PC-3 (cell line): ENCODE results near the gene ADORA2A. TPM values are rescaled to one million over a fixed set of nuclear protein-coding genes. Genes with fewer than 3 reads are reported as not detected.

Experiments
- ATAC-seq: fragments of 200-7000 bp; cut with Tn5 transposase; 2 replicates; pipeline ENCODE4 v1.9.1; 2020; ENCODE audit warnings: mild to moderate bottlenecking, moderate library complexity
- BruUV-seq: library from RNA; stranded (reverse); fragments of 400-500 nt; replicated peaks from 2 replicates; lab custom pipeline; 2021; lab: Mats Ljungman, UMichigan
- CTCF ChIA-PET: fragments of 300-600 bp; sonication (Branson Sonifier 250); formaldehyde crosslinking; loops from one replicate; lab custom pipeline; 2022; ENCODE audit warnings: antibody characterized with exemption; lab: Charles Lee
- POLR2A ChIA-PET: fragments of 300-600 bp; sonication (Branson Sonifier 250); formaldehyde crosslinking; loops from one replicate; lab custom pipeline; 2022; ENCODE audit warnings: antibody characterized with exemption; ENCODE audit not compliant: unreplicated experiment; lab: Charles Lee
- DNase-seq: peaks from one replicate; pipeline ENCODE4 v3.0.0-alpha.2; 2015
- H2AFZ ChIP-seq: fragments of 300-600 bp; sonication (generic); 2 replicates; pipeline ENCODE4 v1.6.0; 2016; ENCODE audit warnings: antibody characterized with exemption, low read length
- H3F3A ChIP-seq: fragments of 300-600 bp; sonication (generic); one replicate; pipeline ENCODE4 v1.6.0; 2017; ENCODE audit warnings: antibody characterized with exemption, low read length, control low read depth, mild to moderate bottlenecking; ENCODE audit not compliant: unreplicated experiment
- H3K27ac ChIP-seq: fragments of 300-600 bp; sonication (generic); 2 replicates; pipeline ENCODE4 v1.5.1; 2016; ENCODE audit warnings: mild to moderate bottlenecking, low read length
- H3K27me3 ChIP-seq: fragments of 300-600 bp; sonication (generic); 2 replicates; pipeline ENCODE4 v1.6.1; 2016; ENCODE audit warnings: low read length, mixed read lengths
- H3K36me3 ChIP-seq: fragments of 300-600 bp; sonication (generic); 2 replicates; pipeline ENCODE4 v1.6.1; 2016; ENCODE audit warnings: low read depth, mixed run types, low read length, mixed read lengths
- H3K4me1 ChIP-seq: fragments of 300-600 bp; sonication (generic); 2 replicates; pipeline ENCODE4 v1.5.1; 2016; ENCODE audit warnings: low read length; ENCODE audit not compliant: insufficient read depth
- H3K4me2 ChIP-seq: fragments of 300-600 bp; sonication (generic); 2 replicates; pipeline ENCODE4 v1.6.0; 2016; ENCODE audit warnings: low read length
- H3K4me3 ChIP-seq: fragments of 300-600 bp; sonication (generic); 2 replicates; pipeline ENCODE4 v1.5.1; 2016; ENCODE audit warnings: mild to moderate bottlenecking, low read length, mixed read lengths
- H3K79me2 ChIP-seq: fragments of 300-600 bp; sonication (generic); 2 replicates; pipeline ENCODE4 v1.6.1; 2017; ENCODE audit warnings: low read length, mixed read lengths
- H3K9ac ChIP-seq: fragments of 300-600 bp; sonication (generic); 2 replicates; pipeline ENCODE4 v1.6.0; 2016; ENCODE audit warnings: mild to moderate bottlenecking, low read length
- H3K9me2 ChIP-seq: fragments of 300-600 bp; sonication (generic); replicated peaks from 2 replicates; pipeline ENCODE4 v1.6.1; 2016; ENCODE audit warnings: mixed run types, low read length, mixed read lengths
- H3K9me3 ChIP-seq: fragments of 300-600 bp; sonication (generic); 2 replicates; pipeline ENCODE4 v1.6.1; 2016; ENCODE audit warnings: low read length, mixed read lengths
- H4K20me1 ChIP-seq: fragments of 300-600 bp; sonication (generic); 2 replicates; pipeline ENCODE4 v1.6.1; 2016; ENCODE audit warnings: low read length, mixed read lengths
- CTCF ChIP-seq: fragments of 300-600 bp; sonication (generic); conservative IDR thresholded peaks from 2 replicates; pipeline ENCODE4 v1.5.1; 2017; ENCODE audit warnings: antibody characterized with exemption, low read depth, mild to moderate bottlenecking, low read length
- EZH2 ChIP-seq: fragments of 300-600 bp; sonication (generic); IDR thresholded peaks from one replicate; pipeline ENCODE4 v1.6.1; 2017; ENCODE audit warnings: antibody characterized with exemption, mild to moderate bottlenecking, low read length; ENCODE audit not compliant: unreplicated experiment
- EZH2phosphoT487 ChIP-seq: fragments of 300-600 bp; sonication (generic); IDR thresholded peaks from 2 replicates; pipeline ENCODE4 v1.6.1; 2018; ENCODE audit warnings: mild to moderate bottlenecking, antibody characterized with exemption, low read length, borderline replicate concordance
- intact Hi-C: fragments of 100-400 bp; cut with micrococcal nuclease; formaldehyde crosslinking; loops from 2 replicates; pipeline ENCODE4 v1.9.0; 2023
- total RNA-seq: library from RNA; depleted of rRNA; stranded (reverse); fragments of >200 nt; gene quantifications from 2 replicates; pipeline ENCODE4 v1.2.3, GENCODE V29; 2014

The ADORA2A gene
- total RNA-seq, 1 experiment from 2014 or later: 1.7 TPM

- intact Hi-C loops: no loop called here
- no peak overlapping the region for H2AFZ ChIP-seq
- ATAC-seq: no peak
Measured at GRCh38 chr22:24483976-24484545, 56.7 kb downstream of the ADORA2A start.

GRCh38 chr22:24485170-24485569, 57.8 kb downstream of the ADORA2A start:
- no peaks in the 10 kb centered on the region for H3K9me3 ChIP-seq
- TF ChIP-seq EZH2 (no peak), CTCF (no peak), EZH2phosphoT487 (no peak)
- DNase-seq (no peak), ATAC-seq (no peak)
- H3K9me2 ChIP-seq: no peaks in the 10 kb centered on the region
- no TSS peak for BruUV-seq
- H3K27me3 ChIP-seq: no peaks in the 10 kb centered on the region
- no peak overlapping the region for H3K9ac ChIP-seq
- ChIA-PET CTCF (no interaction called here), POLR2A (no interaction called here)
- intact Hi-C loops: no loop called here
- no peak overlapping the region for H3K27ac ChIP-seq
- no peaks in the 10 kb centered on the region for H4K20me1 ChIP-seq
- no peaks in the 10 kb centered on the region for H3F3A ChIP-seq
- peaks cover 20% of the 10 kb centered on the region for H3K4me1 ChIP-seq
- H3K4me3 ChIP-seq: no peak overlapping the region
- no peak overlapping the region for H3K4me2 ChIP-seq
- H2AFZ ChIP-seq: no peak overlapping the region
- H3K79me2 ChIP-seq: no peaks in the 10 kb centered on the region
- H3K36me3 ChIP-seq: no peaks in the 10 kb centered on the region

More at GRCh38 chr22:24483976-24484545, 56.7 kb downstream of the ADORA2A start:
- DNase-seq: no peak
- ChIA-PET CTCF (no interaction called here), POLR2A (no interaction called here)
- Histone ChIP-seq H3K79me2 (no peaks in the 10 kb centered on the region), H3K4me1 (peaks cover 20% of the 10 kb centered on the region), H3K36me3 (no peaks in the 10 kb centered on the region), H3K27me3 (no peaks in the 10 kb centered on the region), H3K4me3 (no peak overlapping the region), H4K20me1 (no peaks in the 10 kb centered on the region), H3F3A (no peaks in the 10 kb centered on the region), H3K9me3 (no peaks in the 10 kb centered on the region), H3K9ac (no peak overlapping the region), H3K27ac (no peak overlapping the region), H3K4me2 (no peak overlapping the region), H3K9me2 (no peaks in the 10 kb centered on the region)
- no TSS peak for BruUV-seq
- TF ChIP-seq EZH2phosphoT487 (no peak), CTCF (no peak), EZH2 (no peak)

GRCh38 chr22:24485608-24486007, 58.2 kb downstream of the ADORA2A start:
- DNase-seq (no peak), ATAC-seq (no peak)
- no peaks in the 10 kb centered on the region for H3K9me3 ChIP-seq
- TF ChIP-seq CTCF: no peak
- no peak for TF ChIP-seq EZH2phosphoT487
- no peak for TF ChIP-seq EZH2
- H3K27me3 ChIP-seq: no peaks in the 10 kb centered on the region
- ChIA-PET POLR2A (no interaction called here), CTCF (no interaction called here)
- intact Hi-C loops: no loop called here
- no peak overlapping the region for H3K4me2 ChIP-seq
- no peak overlapping the region for H3K4me3 ChIP-seq
- H3K4me1 ChIP-seq: peaks cover 20% of the 10 kb centered on the region
- no peak overlapping the region for H3K9ac ChIP-seq
- no peak overlapping the region for H3K27ac ChIP-seq
- H3F3A ChIP-seq: no peaks in the 10 kb centered on the region
- no TSS peak for BruUV-seq
- H3K36me3 ChIP-seq: no peaks in the 10 kb centered on the region
- no peaks in the 10 kb centered on the region for H3K79me2 ChIP-seq
- H3K9me2 ChIP-seq: no peaks in the 10 kb centered on the region
- no peak overlapping the region for H2AFZ ChIP-seq
- no peaks in the 10 kb centered on the region for H4K20me1 ChIP-seq
